ENCODE measurements around the gene PAK1. TPM values are rescaled to one million over a fixed set of nuclear protein-coding genes. Genes with fewer than 3 reads are reported as not detected.

Gene PAK1
- total and polyA plus RNA-seq, 10 of the 15 experiments (the other 5 are each of a cell fraction or from before 2014, with no cell fraction given), result 43.8 to 321 (median 110) TPM

DNA sequence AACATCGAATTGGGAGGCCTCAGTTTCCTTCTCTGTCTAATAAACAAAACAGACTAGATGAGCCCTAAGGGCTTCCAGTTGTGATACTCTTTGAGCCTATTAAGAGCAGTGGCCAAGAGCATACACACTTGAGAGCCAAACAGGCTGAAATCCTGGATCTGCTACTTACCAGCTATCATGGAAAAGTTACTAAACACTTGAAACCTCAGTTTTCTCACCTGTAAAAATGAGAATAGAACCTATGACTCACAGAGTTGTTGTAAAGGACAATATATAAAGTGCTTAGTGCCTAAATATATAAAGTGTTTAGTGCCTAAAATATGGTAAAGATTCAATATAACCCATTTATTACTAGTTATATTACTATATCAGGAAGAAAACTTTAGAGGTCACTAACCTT lies 148.7 kb downstream of the PAK1 start:
- Histone ChIP-seq H3K4me1 (ENCODE audit: control insufficient read depth, insufficient read depth, low read length) (no peaks in the 10 kb centered on the region), H3K9ac (ENCODE audit: control insufficient read depth, insufficient read depth, low read length) (no peak overlapping the region), H4K20me1 (ENCODE audit: control insufficient read depth, insufficient read depth) (no peaks in the 10 kb centered on the region), H3K36me3 (ENCODE audit: control insufficient read depth in 2 of 2, insufficient read depth in 2 of 2, low read length in 1 of 2) (peaks cover 1 to 5% of the 10 kb centered on the region in 2 experiments), H3K9me3 (replicated peaks; ENCODE audit: control insufficient read depth, insufficient read depth, low read length) (no peaks in the 10 kb centered on the region), H3K4me3 (no peak overlapping the region), H2AFZ (ENCODE audit: control insufficient read depth, low read depth, low read length) (no peak overlapping the region), H3K4me2 (ENCODE audit: control insufficient read depth, insufficient read depth) (no peak overlapping the region), H3K27ac (ENCODE audit: control insufficient read depth, insufficient read depth) (no peak overlapping the region), H3K27me3 (replicated peaks in 1 of 2; ENCODE audit: control insufficient read depth in 2 of 2, insufficient read depth in 2 of 2, low read length in 1 of 2) (no peaks in the 10 kb centered on the region), H3K79me2 (ENCODE audit: control insufficient read depth, insufficient read depth, low read length) (no peaks in the 10 kb centered on the region)
- ChIA-PET POLR2A (no interaction called here), SMC1A (ENCODE audit: uncharacterized antibody, unreplicated experiment) (interaction anchor here (1.3 kb wide), 1 partner anchor 37 kb away, joined by 3 read pairs; no protein-coding TSS in a partner anchor), RAD21 (ENCODE audit: unreplicated experiment) (no interaction called here), CTCF (interaction anchor here (1.0 kb wide), 1 partner anchor 33 kb away, joined by 3 read pairs; no protein-coding TSS in a partner anchor)
- TF ChIP-seq JUNB (IDR thresholded peaks at IDR 0.05) (no peak), ZBTB11 (CRISPR knock-in tag; IDR thresholded peaks at IDR 0.05) (no peak), CUX1 (IDR thresholded peaks at IDR 0.05; ENCODE audit: insufficient replicate concordance, low read depth, low read length) (no peak), NFYB (IDR thresholded peaks at IDR 0.05; ENCODE audit: insufficient read depth, low read depth, low read length) (no peak), GABPA (IDR thresholded peaks at IDR 0.05; ENCODE audit: low read depth) (no peak), BCL3 (IDR thresholded peaks at IDR 0.05; ENCODE audit: borderline replicate concordance, insufficient read depth, low read depth, low read length, poor library complexity, severe bottlenecking) (no peak), CBX5 (IDR thresholded peaks at IDR 0.05; ENCODE audit: low read depth) (no peak), YY1 (IDR thresholded peaks at IDR 0.05; ENCODE audit: low read depth, low read length) (no peak), MXI1 (IDR thresholded peaks at IDR 0.05; ENCODE audit: low read depth, low read length) (no peak), POLR2AphosphoS2 (IDR thresholded peaks at IDR 0.05; ENCODE audit: low read depth, low read length) (no peak)
- ATAC-seq (no peak), DNase-seq (ENCODE audit: low read depth, low spot score) (no peak), FAIRE-seq (no peak)
- WGBS (ENCODE audit: insufficient coverage, insufficient replicate concordance, low lambda C conversion rate, missing lambda C conversion rate), result 92% methylated on average over 1 of the region's 1 CpG
- intact Hi-C loops (cut with micrococcal nuclease; ENCODE audit: unreplicated experiment) (no loop called here), in situ Hi-C loops (cut with MboI) (no loop called here)
- BruUV-seq (replicated peaks), result no TSS peak

Measured in GM12878 (cell line).